Activated B cell treated with CpG ODN at 0.5 μM for 24 hours (primary cell): ENCODE data around the gene GID8. TPM values are rescaled to one million over a fixed set of nuclear protein-coding genes. Genes with fewer than 3 reads are reported as not detected.

Source experiments
- ATAC-seq: fragments of 200-7000 bp; cut with Tn5 transposase; one replicate; pipeline ENCODE4 v1.10.0; 2021; ENCODE audit warnings: low read depth, mild to moderate bottlenecking, moderate library complexity
- CTCF ChIA-PET: fragments of 350-600 bp; sonication (Branson Sonifier 250); formaldehyde crosslinking; loops from one replicate; lab custom pipeline; 2021; ENCODE audit warnings: antibody characterized with exemption; lab: Charles Lee
- POLR2A ChIA-PET: fragments of 350-600 bp; sonication (Branson Sonifier 250); formaldehyde crosslinking; loops from one replicate; lab custom pipeline; 2021; ENCODE audit warnings: antibody characterized with exemption; lab: Charles Lee
- DNase-seq: peaks from one replicate; pipeline ENCODE4 v3.0.0; 2022
- H3K27ac Mint-ChIP-seq: one replicate; pipeline ENCODE4 v1.8.0; 2020; ENCODE audit warnings: mixed read lengths
- H3K27me3 Mint-ChIP-seq: one replicate; pipeline ENCODE4 v1.8.0; 2021; ENCODE audit warnings: mixed read lengths
- H3K36me3 Mint-ChIP-seq: one replicate; pipeline ENCODE4 v1.8.0; 2021; ENCODE audit warnings: low read depth, mixed read lengths
- H3K4me1 Mint-ChIP-seq: one replicate; pipeline ENCODE4 v1.8.0; 2021; ENCODE audit warnings: mixed read lengths
- H3K4me3 Mint-ChIP-seq: one replicate; pipeline ENCODE4 v1.8.0; 2020; ENCODE audit warnings: mild to moderate bottlenecking, mixed read lengths
- H3K9me3 Mint-ChIP-seq: one replicate; pipeline ENCODE4 v1.8.0; 2020; ENCODE audit warnings: mixed read lengths
- intact Hi-C: fragments of 100-400 bp; cut with micrococcal nuclease; formaldehyde crosslinking; loops from one replicate; pipeline ENCODE4 v1.15.1; 2024
- total RNA-seq: library from RNA; stranded (reverse); gene quantifications from 2 replicates; pipeline ENCODE4 v1.2.3, GENCODE V29; 2022
- TF ChIP-seq, protein P1 (sequence below): fragments of 200-600 bp; IDR thresholded peaks from one replicate; pipeline ENCODE4 v1.8.0; 2022; ENCODE audit warnings: antibody characterized with exemption, mild to moderate bottlenecking

Gene GID8
- total RNA-seq, 1 donor from 2014 or later, result 43.1 TPM

DNA sequence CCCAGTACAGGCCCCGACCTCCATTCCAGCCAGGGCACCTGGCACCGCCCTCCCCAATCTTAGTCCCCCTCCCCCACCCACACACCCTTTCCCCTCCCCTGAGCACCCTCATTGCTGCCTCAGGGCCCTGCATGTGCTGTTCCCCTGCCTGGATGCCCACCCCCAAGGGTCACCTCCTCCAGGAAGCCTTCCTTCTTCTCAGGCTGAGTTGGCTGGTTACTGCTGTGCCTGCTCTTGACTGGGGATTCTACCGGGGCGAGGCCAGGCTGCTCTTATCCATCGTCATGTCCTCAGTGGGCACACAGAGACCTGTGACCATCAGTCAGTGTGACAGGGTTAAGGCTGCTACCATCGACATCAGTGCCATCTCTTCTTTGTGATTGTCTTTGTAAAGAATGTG lies 45.3 kb downstream of the GID8 start:
- CTCF ChIA-PET, result no interaction called here
- Mint-ChIP-seq H3K4me1 (peaks cover 34% of the 10 kb centered on the region), H3K27ac (no peak overlapping the region), H3K27me3 (peaks cover 32% of the 10 kb centered on the region), H3K4me3 (no peak overlapping the region), H3K9me3 (no peaks in the 10 kb centered on the region), H3K36me3 (no peaks in the 10 kb centered on the region)
- TF ChIP-seq, protein P1, sequence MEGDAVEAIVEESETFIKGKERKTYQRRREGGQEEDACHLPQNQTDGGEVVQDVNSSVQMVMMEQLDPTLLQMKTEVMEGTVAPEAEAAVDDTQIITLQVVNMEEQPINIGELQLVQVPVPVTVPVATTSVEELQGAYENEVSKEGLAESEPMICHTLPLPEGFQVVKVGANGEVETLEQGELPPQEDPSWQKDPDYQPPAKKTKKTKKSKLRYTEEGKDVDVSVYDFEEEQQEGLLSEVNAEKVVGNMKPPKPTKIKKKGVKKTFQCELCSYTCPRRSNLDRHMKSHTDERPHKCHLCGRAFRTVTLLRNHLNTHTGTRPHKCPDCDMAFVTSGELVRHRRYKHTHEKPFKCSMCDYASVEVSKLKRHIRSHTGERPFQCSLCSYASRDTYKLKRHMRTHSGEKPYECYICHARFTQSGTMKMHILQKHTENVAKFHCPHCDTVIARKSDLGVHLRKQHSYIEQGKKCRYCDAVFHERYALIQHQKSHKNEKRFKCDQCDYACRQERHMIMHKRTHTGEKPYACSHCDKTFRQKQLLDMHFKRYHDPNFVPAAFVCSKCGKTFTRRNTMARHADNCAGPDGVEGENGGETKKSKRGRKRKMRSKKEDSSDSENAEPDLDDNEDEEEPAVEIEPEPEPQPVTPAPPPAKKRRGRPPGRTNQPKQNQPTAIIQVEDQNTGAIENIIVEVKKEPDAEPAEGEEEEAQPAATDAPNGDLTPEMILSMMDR, result no peak
- POLR2A ChIA-PET, result no interaction called here
- no peak for ATAC-seq
- DNase-seq, result no peak
- intact Hi-C loops, result no loop called here

DNA sequence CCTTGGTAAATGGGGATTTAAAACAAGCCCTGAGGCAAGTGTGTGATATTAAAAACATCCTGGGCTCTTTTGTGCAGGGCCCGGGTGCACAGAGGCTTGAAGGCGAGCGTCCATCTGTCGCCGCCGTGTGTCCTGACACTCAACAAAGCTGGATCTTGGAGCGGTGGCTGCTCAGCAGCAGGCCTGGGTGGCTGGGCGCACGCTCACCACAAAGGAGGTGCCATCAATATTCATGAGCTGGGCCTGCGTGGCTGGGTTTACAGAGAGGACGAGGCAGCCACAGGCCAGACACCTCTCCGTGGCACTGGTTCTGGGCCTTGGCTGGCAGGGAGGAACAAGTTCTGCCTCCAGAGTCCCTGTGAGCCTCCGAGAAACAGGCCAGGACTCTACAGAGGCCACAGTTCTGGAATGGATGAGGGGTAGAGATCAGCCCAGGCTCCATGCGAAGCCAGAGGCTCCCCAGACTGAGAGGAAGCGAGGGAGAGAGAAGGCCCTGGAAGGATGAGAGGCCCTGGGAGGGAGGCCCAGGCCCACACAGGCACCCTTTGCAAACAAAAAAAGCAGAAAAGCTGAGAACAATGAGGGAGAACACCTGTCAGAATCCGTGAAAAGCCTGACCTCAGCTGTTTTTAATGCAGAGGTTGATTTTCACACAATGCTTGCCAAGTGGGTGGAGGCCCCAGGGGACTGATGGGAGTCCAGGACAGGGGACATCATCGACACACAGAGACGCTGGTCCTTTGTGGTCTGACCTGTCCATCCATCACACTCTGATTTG lies 46.9 kb downstream of the GID8 start:
- ChIA-PET CTCF (interaction anchor here (0.8 kb wide), 1 partner anchor 12 kb away, joined by 3 read pairs; no protein-coding TSS in a partner anchor), POLR2A (interaction anchor here (0.7 kb wide), 1 partner anchor 13 kb away, joined by 3 read pairs; no protein-coding TSS in a partner anchor)

DNA sequence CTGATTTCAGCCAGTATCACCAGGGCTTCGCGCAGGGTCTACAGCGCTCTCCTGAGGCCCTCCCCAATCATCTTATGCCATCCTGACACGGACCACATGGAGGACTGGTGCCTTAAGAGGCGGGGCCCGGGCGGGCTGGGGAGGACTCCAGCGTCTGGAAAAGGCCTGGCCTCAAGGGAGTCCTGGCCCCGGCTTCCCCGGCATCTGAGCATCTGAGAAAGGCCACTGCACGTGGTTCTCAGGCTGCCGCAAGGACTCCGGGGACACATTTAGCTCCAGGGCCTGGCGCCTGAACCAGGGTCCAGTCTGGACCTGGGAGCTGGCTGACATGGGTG lies 47.5 kb downstream of the GID8 start:
- peaks cover 25% of the 10 kb centered on the region for H3K4me1 Mint-ChIP-seq
- no peaks in the 10 kb centered on the region for H3K9me3 Mint-ChIP-seq
- DNase-seq (no peak), ATAC-seq (no peak)
- ChIA-PET POLR2A (no interaction called here), CTCF (interaction anchor here (1.1 kb wide), 1 partner anchor 13 kb away, joined by 3 read pairs; no protein-coding TSS in a partner anchor)
- no peak overlapping the region for H3K4me3 Mint-ChIP-seq
- intact Hi-C loops, result no loop called here
- H3K36me3 Mint-ChIP-seq, result no peaks in the 10 kb centered on the region
- no peak overlapping the region for H3K27ac Mint-ChIP-seq
- H3K27me3 Mint-ChIP-seq, result peaks cover 30% of the 10 kb centered on the region
- TF ChIP-seq, protein P1, result no peak

More for the DNA sequence above, 46.9 kb downstream of the GID8 start:
- ATAC-seq (no peak), DNase-seq (no peak)
- Mint-ChIP-seq H3K27me3 (peaks cover 30% of the 10 kb centered on the region), H3K4me3 (no peak overlapping the region), H3K36me3 (no peaks in the 10 kb centered on the region), H3K27ac (no peak overlapping the region), H3K9me3 (no peaks in the 10 kb centered on the region), H3K4me1 (peaks cover 31% of the 10 kb centered on the region)
- TF ChIP-seq, protein P1, result no peak
- intact Hi-C loops, result no loop called here

DNA sequence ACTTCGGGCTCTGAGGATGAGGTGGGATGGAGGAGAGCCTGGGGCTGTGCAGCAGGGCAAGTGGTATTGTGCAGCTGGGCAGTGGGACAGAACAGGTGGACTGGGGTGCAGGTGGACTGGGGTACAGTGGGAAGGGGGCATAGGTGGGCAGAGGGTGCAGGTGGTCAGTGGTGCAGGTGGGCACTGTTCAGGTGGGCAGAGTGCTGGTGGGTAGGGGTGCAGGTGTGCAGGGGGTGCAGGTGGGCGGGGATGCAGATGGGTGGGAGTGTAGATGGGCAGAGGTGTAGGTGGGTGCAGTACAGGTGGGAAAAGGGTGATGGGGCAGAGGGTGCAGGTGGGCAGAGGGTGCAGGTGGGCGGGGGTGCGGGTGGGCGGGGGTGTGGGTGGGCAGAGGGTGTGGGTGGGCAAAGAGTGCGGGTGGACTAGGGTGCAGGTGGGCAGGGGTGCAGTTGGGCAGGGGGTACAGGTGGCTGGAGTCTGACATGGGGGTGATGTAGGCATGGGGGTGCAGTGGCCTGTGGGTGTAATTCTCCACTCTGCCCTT lies 48.4 kb downstream of the GID8 start:
- H3K4me1 Mint-ChIP-seq, result peaks cover 19% of the 10 kb centered on the region
- peaks cover 35% of the 10 kb centered on the region for H3K27me3 Mint-ChIP-seq
- TF ChIP-seq, protein P1, result no peak
- POLR2A ChIA-PET, result no interaction called here
- CTCF ChIA-PET, result interaction anchor here (1.1 kb wide), 1 partner anchor 14 kb away, joined by 3 read pairs; no protein-coding TSS in a partner anchor
- DNase-seq, result no peak
- H3K4me3 Mint-ChIP-seq, result no peak overlapping the region
- H3K9me3 Mint-ChIP-seq, result no peaks in the 10 kb centered on the region
- no peak overlapping the region for H3K27ac Mint-ChIP-seq
- intact Hi-C loops, result no loop called here
- no peaks in the 10 kb centered on the region for H3K36me3 Mint-ChIP-seq
- no peak for ATAC-seq

DNA sequence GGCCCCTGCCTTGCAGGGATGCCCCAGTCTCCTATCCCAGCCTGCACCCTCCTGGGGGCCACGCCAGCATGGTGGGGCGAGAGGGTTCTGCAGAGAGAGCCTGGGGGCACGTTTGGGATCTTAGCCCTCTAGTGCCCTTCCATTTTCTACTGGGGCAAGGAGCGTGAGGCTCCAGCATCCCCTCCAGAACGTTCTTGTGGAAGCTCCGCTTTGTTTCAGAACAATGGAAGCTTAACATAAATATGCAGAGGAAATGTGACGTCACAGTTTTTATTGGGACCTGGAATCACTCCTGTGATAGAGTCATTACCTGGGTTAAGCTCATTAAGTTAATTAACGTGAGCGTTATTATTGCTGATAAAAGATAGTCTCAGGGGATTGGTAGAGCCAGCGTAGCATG lies 49.2 kb downstream of the GID8 start:
- ATAC-seq (no peak), DNase-seq (no peak)
- peaks cover 12% of the 10 kb centered on the region for H3K4me1 Mint-ChIP-seq
- H3K27ac Mint-ChIP-seq, result no peak overlapping the region
- peaks cover 31% of the 10 kb centered on the region for H3K27me3 Mint-ChIP-seq
- intact Hi-C loops, result no loop called here
- ChIA-PET POLR2A (no interaction called here), CTCF (no interaction called here)
- TF ChIP-seq, protein P1, result no peak
- no peak overlapping the region for H3K4me3 Mint-ChIP-seq
- no peaks in the 10 kb centered on the region for H3K9me3 Mint-ChIP-seq
- H3K36me3 Mint-ChIP-seq, result no peaks in the 10 kb centered on the region
